Midbrain (tissue), 1 donor: Measurements from ENCODE around the gene MMP24.
A peak's percentile ranks its signal among the peaks of the same experiment; 100 is the strongest.

Experiments
- DNase-seq: peaks from one replicate; lab custom pipeline; 2025; lab: John Stamatoyannopoulos, UW

Gene MMP24

GRCh38 chr20:35279533-35280174 lies 53.2 kb downstream of the MMP24 start:
- DNase-seq, result no peak

GRCh38 chr20:35280523-35280922 lies 54.0 kb downstream of the MMP24 start:
- DNase-seq, result no peak

GRCh38 chr20:35281506-35282101 lies 55.1 kb downstream of the MMP24 start:
- no peak for DNase-seq

GRCh38 chr20:35283441-35284266 lies 57.2 kb downstream of the MMP24 start:
- no peak for DNase-seq

GRCh38 chr20:35284267-35284991 lies 57.9 kb downstream of the MMP24 start, which contains the start of gene EIF6:
EIF6 (minus strand) TSS chr20:35284772; CDS start chr20:35284487, 285 bp downstream.
- peak; percentile 69 for DNase-seq

GRCh38 chr20:35284992-35285805 lies 58.7 kb downstream of the MMP24 start:
- DNase-seq, result no peak

- DNase-seq, result no peak
Observed at GRCh38 chr20:35285806-35286076, 59.3 kb downstream of the MMP24 start.

GRCh38 chr20:35286077-35286898 lies 59.8 kb downstream of the MMP24 start:
- no peak for DNase-seq

- DNase-seq, result no peak
Observed at GRCh38 chr20:35286899-35287508, 60.5 kb downstream of the MMP24 start.

GRCh38 chr20:35287509-35288324 lies 61.2 kb downstream of the MMP24 start:
- DNase-seq, result no peak

- DNase-seq, result no peak
Observed at GRCh38 chr20:35288325-35289060, 62.0 kb downstream of the MMP24 start.

- no peak for DNase-seq
Observed at GRCh38 chr20:35290186-35290886, 63.8 kb downstream of the MMP24 start.

GRCh38 chr20:35290887-35291417 lies 64.5 kb downstream of the MMP24 start:
- DNase-seq, result no peak

- DNase-seq, result no peak
Observed at GRCh38 chr20:35291654-35292503, 65.4 kb downstream of the MMP24 start, which contains the start of gene FAM83C. FAM83C (minus strand) TSS chr20:35292425; CDS start chr20:35292304, 121 bp downstream.

- no peak for DNase-seq
Observed at GRCh38 chr20:35292504-35293285, 66.2 kb downstream of the MMP24 start.
